Measurements from ENCODE around the gene TMEM181. TPM values are rescaled to one million over a fixed set of nuclear protein-coding genes. Genes with fewer than 3 reads are reported as not detected.

TMEM181 gene
- total and polyA plus RNA-seq, 2 experiments from 2014 or later: 20.0 to 46.9 TPM

DNA sequence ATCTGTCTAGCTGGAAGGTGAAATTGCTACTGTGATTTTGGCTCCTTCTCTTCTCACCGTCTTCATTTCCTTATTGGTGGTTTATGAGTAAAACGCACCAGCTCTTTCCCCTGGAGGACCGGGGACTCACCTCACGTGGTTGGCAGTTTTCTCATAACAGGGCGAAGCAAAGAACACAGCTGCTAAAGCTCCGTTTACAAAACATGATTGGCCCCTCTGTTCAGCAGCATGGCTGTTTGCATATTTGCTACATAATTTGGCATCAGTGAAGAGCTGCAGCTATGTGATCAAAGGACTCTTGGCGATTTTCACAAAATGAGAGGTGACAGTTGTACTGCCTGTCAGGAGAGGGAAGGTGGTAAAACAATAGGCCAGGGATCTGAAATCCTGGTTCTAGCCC is 20.5 kb upstream of the TMEM181 start:
- no peaks in the 10 kb centered on the region for H4K20me1 ChIP-seq (ENCODE audit: insufficient read depth, poor library complexity, severe bottlenecking)
- H3K4me2 ChIP-seq: no peak overlapping the region
- WGBS (ENCODE audit: low lambda C conversion rate, missing lambda C conversion rate): 75% methylated on average over 7 of the region's 7 CpGs
- DNase-seq (ENCODE audit: low spot score): no peak
- peaks cover 7% of the 10 kb centered on the region for H3K27me3 ChIP-seq
- H3K79me2 ChIP-seq: no peaks in the 10 kb centered on the region
- H3K36me3 ChIP-seq (replicated peaks; ENCODE audit: insufficient read depth, low read depth): no peaks in the 10 kb centered on the region
- H3K9me3 ChIP-seq (ENCODE audit: low read depth): no peaks in the 10 kb centered on the region
- TF ChIP-seq, protein P1, sequence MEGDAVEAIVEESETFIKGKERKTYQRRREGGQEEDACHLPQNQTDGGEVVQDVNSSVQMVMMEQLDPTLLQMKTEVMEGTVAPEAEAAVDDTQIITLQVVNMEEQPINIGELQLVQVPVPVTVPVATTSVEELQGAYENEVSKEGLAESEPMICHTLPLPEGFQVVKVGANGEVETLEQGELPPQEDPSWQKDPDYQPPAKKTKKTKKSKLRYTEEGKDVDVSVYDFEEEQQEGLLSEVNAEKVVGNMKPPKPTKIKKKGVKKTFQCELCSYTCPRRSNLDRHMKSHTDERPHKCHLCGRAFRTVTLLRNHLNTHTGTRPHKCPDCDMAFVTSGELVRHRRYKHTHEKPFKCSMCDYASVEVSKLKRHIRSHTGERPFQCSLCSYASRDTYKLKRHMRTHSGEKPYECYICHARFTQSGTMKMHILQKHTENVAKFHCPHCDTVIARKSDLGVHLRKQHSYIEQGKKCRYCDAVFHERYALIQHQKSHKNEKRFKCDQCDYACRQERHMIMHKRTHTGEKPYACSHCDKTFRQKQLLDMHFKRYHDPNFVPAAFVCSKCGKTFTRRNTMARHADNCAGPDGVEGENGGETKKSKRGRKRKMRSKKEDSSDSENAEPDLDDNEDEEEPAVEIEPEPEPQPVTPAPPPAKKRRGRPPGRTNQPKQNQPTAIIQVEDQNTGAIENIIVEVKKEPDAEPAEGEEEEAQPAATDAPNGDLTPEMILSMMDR (IDR thresholded peaks at IDR 0.05; ENCODE audit: poor library complexity): no peak
- TF ChIP-seq EZH2 (IDR thresholded peaks at IDR 0.05; ENCODE audit: borderline replicate concordance) (no peak), EZH2phosphoT487 (IDR thresholded peaks at IDR 0.05; ENCODE audit: low read depth, severe bottlenecking, unreplicated experiment) (no peak)
- no peak overlapping the region for H3K27ac ChIP-seq
- no peaks in the 10 kb centered on the region for H3K4me1 ChIP-seq (ENCODE audit: insufficient read depth)
- no peak overlapping the region for H3K4me3 ChIP-seq
- no peaks in the 10 kb centered on the region for H3K9me2 ChIP-seq (replicated peaks; ENCODE audit: insufficient read depth)
- H2AFZ ChIP-seq: no peak overlapping the region

GRCh38 chr6:158539881-158540280 is 20.0 kb upstream of the TMEM181 start:
- DNase-seq (ENCODE audit: low spot score): no peak
- H4K20me1 ChIP-seq (ENCODE audit: insufficient read depth, poor library complexity, severe bottlenecking): no peaks in the 10 kb centered on the region
- WGBS (ENCODE audit: low lambda C conversion rate, missing lambda C conversion rate): 87% methylated on average over 6 of the region's 6 CpGs
- H3K79me2 ChIP-seq: no peaks in the 10 kb centered on the region
- H3K9me3 ChIP-seq (ENCODE audit: low read depth): no peaks in the 10 kb centered on the region
- no peaks in the 10 kb centered on the region for H3K4me1 ChIP-seq (ENCODE audit: insufficient read depth)
- H3K36me3 ChIP-seq (replicated peaks; ENCODE audit: insufficient read depth, low read depth): no peaks in the 10 kb centered on the region
- no peak overlapping the region for H2AFZ ChIP-seq
- no peak overlapping the region for H3K27ac ChIP-seq
- H3K4me2 ChIP-seq: no peak overlapping the region
- H3K4me3 ChIP-seq: no peak overlapping the region
- H3K9me2 ChIP-seq (replicated peaks; ENCODE audit: insufficient read depth): no peaks in the 10 kb centered on the region
- peaks cover 7% of the 10 kb centered on the region for H3K27me3 ChIP-seq
- TF ChIP-seq EZH2 (IDR thresholded peaks at IDR 0.05; ENCODE audit: borderline replicate concordance): no peak
- TF ChIP-seq EZH2phosphoT487 (IDR thresholded peaks at IDR 0.05; ENCODE audit: low read depth, severe bottlenecking, unreplicated experiment): no peak
- TF ChIP-seq, protein P1 (IDR thresholded peaks at IDR 0.05; ENCODE audit: poor library complexity): no peak

DNA sequence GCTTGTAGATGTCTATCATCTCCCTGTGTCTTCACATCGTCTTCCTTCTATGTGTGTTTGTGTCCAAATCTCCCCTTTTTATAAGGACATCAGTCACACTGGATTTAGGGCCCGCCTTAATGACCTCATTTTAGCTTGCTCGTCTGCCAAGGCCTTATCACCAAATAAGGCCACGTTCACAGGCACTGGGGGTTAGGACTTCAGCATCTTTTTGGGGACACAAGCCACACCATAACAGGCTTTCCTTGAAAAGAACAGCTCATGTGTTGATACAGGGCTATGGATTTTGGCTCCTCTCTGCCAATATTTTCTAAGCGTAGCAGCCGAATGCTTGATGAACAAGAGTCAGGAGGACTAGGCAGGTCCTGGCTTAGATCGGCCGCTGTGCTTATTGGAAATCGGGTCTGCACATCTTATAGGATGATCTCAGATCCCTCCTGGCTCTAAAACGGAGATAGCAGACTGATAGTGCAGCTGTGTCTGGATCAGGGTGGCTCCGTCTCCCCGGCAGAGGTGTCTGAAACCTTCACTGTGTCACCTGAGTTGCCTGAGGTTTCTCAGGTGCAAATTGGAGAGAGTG is 16.2 kb upstream of the TMEM181 start:
- Histone ChIP-seq H3K4me2 (no peak overlapping the region), H3K9me3 (ENCODE audit: low read depth) (no peaks in the 10 kb centered on the region), H3K27ac (no peak overlapping the region), H3K79me2 (no peaks in the 10 kb centered on the region), H2AFZ (no peak overlapping the region), H3K9me2 (replicated peaks; ENCODE audit: insufficient read depth) (no peaks in the 10 kb centered on the region), H3K36me3 (replicated peaks; ENCODE audit: insufficient read depth, low read depth) (no peaks in the 10 kb centered on the region), H3K4me1 (ENCODE audit: insufficient read depth) (no peaks in the 10 kb centered on the region), H3K27me3 (peaks cover 3% of the 10 kb centered on the region), H3K4me3 (no peak overlapping the region), H4K20me1 (ENCODE audit: insufficient read depth, poor library complexity, severe bottlenecking) (no peaks in the 10 kb centered on the region)
- 76% methylated on average over 12 of the region's 12 CpGs for WGBS (ENCODE audit: low lambda C conversion rate, missing lambda C conversion rate)
- no peak for TF ChIP-seq EZH2phosphoT487 (IDR thresholded peaks at IDR 0.05; ENCODE audit: low read depth, severe bottlenecking, unreplicated experiment)
- TF ChIP-seq, protein P1 (IDR thresholded peaks at IDR 0.05; ENCODE audit: poor library complexity): no peak
- no peak for TF ChIP-seq EZH2 (IDR thresholded peaks at IDR 0.05; ENCODE audit: borderline replicate concordance)
- DNase-seq (ENCODE audit: low spot score): no peak
